Measurements from ENCODE around the gene CAMKK1.

GRCh38 chr17:3887804-3888203 is 5.0 kb downstream of the CAMKK1 start:
- TF ChIP-seq POLR2AphosphoS5 (IDR thresholded peaks at IDR 0.05; ENCODE audit: borderline replicate concordance, low read depth, low read length), result no peak
- TF ChIP-seq FOXP2 (optimal IDR thresholded peaks at IDR 0.05; ENCODE audit: control extremely low read depth, extremely low read length, insufficient read depth), result no peak
- no peak for TF ChIP-seq EZH2 (IDR thresholded peaks at IDR 0.05)

Data from SK-N-MC (cell line).